ENCODE results near the gene NFIA.
A peak's percentile ranks its signal among the peaks of the same experiment; 100 is the strongest.

NFIA gene

GRCh38 chr1:61083013-61083806, 849 bp downstream of the NFIA start (continued):
- no peak for TF ChIP-seq ZNF518A (tag by site-specific recombination; conservative IDR thresholded peaks at IDR 0.05; ENCODE audit: low read depth)
- TF ChIP-seq ZSCAN4 (tag by site-specific recombination; IDR thresholded peaks at IDR 0.05), result peak; percentile 89; the same call in 1 of the 2 replicates
- no peak for TF ChIP-seq MZF1 (tag by site-specific recombination; IDR thresholded peaks at IDR 0.05; ENCODE audit: borderline replicate concordance)
- TF ChIP-seq ZNF580 (tag by site-specific recombination; IDR thresholded peaks at IDR 0.05), result no peak
- TF ChIP-seq ZNF704 (tag by site-specific recombination; IDR thresholded peaks at IDR 0.05), result no peak
- no peak for TF ChIP-seq KLF17 (tag by site-specific recombination; IDR thresholded peaks at IDR 0.05)
- TF ChIP-seq BCL11A (tag by site-specific recombination; IDR thresholded peaks at IDR 0.05; ENCODE audit: low read depth), result no peak
- TF ChIP-seq ZNF626 (tag by site-specific recombination; IDR thresholded peaks at IDR 0.05), result no peak
- TF ChIP-seq ZNF585B (tag by site-specific recombination; IDR thresholded peaks at IDR 0.05), result no peak
- peak; percentile 85 for TF ChIP-seq ZBTB26 (tag by site-specific recombination; optimal IDR thresholded peaks at IDR 0.05)
- no peak for TF ChIP-seq ZNF324 (tag by site-specific recombination; IDR thresholded peaks at IDR 0.05)
- TF ChIP-seq SETDB1 (IDR thresholded peaks at IDR 0.05; ENCODE audit: insufficient read length, low read length), result no peak
- TF ChIP-seq ZNF596 (tag by site-specific recombination; IDR thresholded peaks at IDR 0.05), result no peak
- no peak for TF ChIP-seq ZNF660 (tag by site-specific recombination; IDR thresholded peaks at IDR 0.05)
- TF ChIP-seq ZNF266 (tag by site-specific recombination; IDR thresholded peaks at IDR 0.05; ENCODE audit: low read depth), result no peak
- TF ChIP-seq ZBTB6 (tag by site-specific recombination; IDR thresholded peaks at IDR 0.05), result no peak
- TF ChIP-seq ZNF155 (tag by site-specific recombination; IDR thresholded peaks at IDR 0.05), result no peak
- no peak for TF ChIP-seq ZNF140 (tag by site-specific recombination; IDR thresholded peaks at IDR 0.05)
- no peak for TF ChIP-seq ZNF350 (tag by site-specific recombination; IDR thresholded peaks at IDR 0.05)
- TF ChIP-seq INSM2 (tag by site-specific recombination; IDR thresholded peaks at IDR 0.05), result no peak
- TF ChIP-seq ZNF146 (tag by site-specific recombination; IDR thresholded peaks at IDR 0.05), result no peak

Data from HEK293 (cell line).